Right lobe of liver (tissue), 6 donors: ENCODE data around the gene TMEM187. TPM values are rescaled to one million over a fixed set of nuclear protein-coding genes. Genes with fewer than 3 reads are reported as not detected.
"Not testable (repeated sequence)": the region's sequence is repeated elsewhere in the genome, so short reads cannot be mapped to it uniquely, and the experiment has no call there.

Experiments
- ATAC-seq, 4 donors: fragments of 200-7000 bp; cut with Tn5 transposase; one replicate each; pipeline ENCODE4 v1.9.1; 2020; ENCODE audit warnings: mild to moderate bottlenecking in 4 of 4, moderate library complexity in 4 of 4
- DNase-seq, 3 donors: peaks; one replicate each; pipeline ENCODE4 v3.0.0-alpha.2; 2020
- H3K27ac ChIP-seq, 3 donors: fragments of 200-600 bp; one replicate each; pipeline ENCODE4 v1.8.0; 2022
- H3K27me3 ChIP-seq, 2 donors: fragments of 200-600 bp; one replicate each; pipeline ENCODE4 v1.8.0; 2022
- H3K36me3 ChIP-seq, 4 donors: fragments of 200-600 bp; sonication (generic) in 1 of 4; one replicate each; pipeline versions ENCODE4 v1.5.1 to v1.8.0; 2017 to 2022; ENCODE audit warnings: control low read depth in 1 of 4
- H3K4me1 ChIP-seq, 4 donors: fragments of 200-600 bp; sonication (generic) in 1 of 4; one replicate each; pipeline versions ENCODE4 v1.5.1 to v1.8.0; 2017 to 2022; ENCODE audit warnings: control low read depth in 1 of 4
- H3K4me3 ChIP-seq, 3 donors: fragments of 200-600 bp; one replicate each; pipeline ENCODE4 v1.8.0; 2022
- H3K9me3 ChIP-seq, 4 donors: fragments of 200-600 bp; sonication (generic) in 1 of 4; one replicate each; pipeline versions ENCODE4 v1.5.1 to v1.8.0; 2017 to 2022; ENCODE audit warnings: control low read depth in 1 of 4
- CTCF ChIP-seq, 4 donors: fragments of 200-600 bp in 3 of 4; fragments of 450-650 bp in 1 of 4; IDR thresholded peaks; one replicate each; pipeline versions ENCODE4 v1.5.1 to v1.8.0; 2016 to 2022; ENCODE audit warnings: antibody characterized with exemption in 4 of 4, mild to moderate bottlenecking in 2 of 4
- POLR2A ChIP-seq: fragments of 450-650 bp; IDR thresholded peaks from one replicate; pipeline ENCODE4 v1.6.1; 2017; ENCODE audit warnings: antibody characterized with exemption, mild to moderate bottlenecking
- WGBS: methylation state at CpG from one replicate; pipeline ENCODE4 v1.1.6; 2018; ENCODE audit warnings: low coverage, low lambda C conversion rate; ENCODE audit not compliant: insufficient coverage; ENCODE audit errors: missing lambda C conversion rate; 5-methylcytosine and 5-hydroxymethylcytosine counted together
- intact Hi-C, 2 donors: fragments of 100-400 bp; cut with DNase I; formaldehyde crosslinking; loops; one replicate each; pipeline versions ENCODE4 v1.11.2 to v1.14.1; 2022
- total RNA-seq, 6 experiments: library from RNA; depleted of rRNA in 2 of 6; stranded (reverse); fragments of >200 nt in 2 of 6; fragmentation: NEBNext Ultra II Directional in 3 of 6; extraction: Animal tissue kit (Norgen Biotek cat#: 25700) in 3 of 6; gene quantifications; one replicate each; pipeline versions ENCODE4 v1.1.0 to v1.2.4, GENCODE V29; 2016 to 2023
- donor health status: DM: no; HTN: yes; CAD: no.
- donor health status: DM: no; HTN: no; CAD: no.
- donor health status: DM: no; HTN: no; CAD: no.
- donor health status: DM: no; HTN: yes; CAD: no.
- donor health status: DM: no; HTN: yes; CAD: no.

Gene TMEM187
- total RNA-seq, 6 experiments from 2014 or later: 3.8 to 10.3 (median 5.9) TPM

GRCh38 chrX:153993978-153994377 is 21.4 kb downstream of the TMEM187 start:
- Histone ChIP-seq H3K27me3 (no peaks in the 10 kb centered on the region), H3K27ac (no peak overlapping the region), H3K4me3 (no peak overlapping the region), H3K4me1 (no peaks in the 10 kb centered on the region), H3K36me3 (no peaks in the 10 kb centered on the region), H3K9me3 (no peaks in the 10 kb centered on the region)
- intact Hi-C loops: no loop called here
- DNase-seq (no peak), ATAC-seq (no peak)
- 75% methylated on average over 10 of the region's 10 CpGs for WGBS
- TF ChIP-seq POLR2A (no peak), CTCF (IDR thresholded peaks at IDR 0.05) (no peak)

GRCh38 chrX:153994398-153994797 is 21.8 kb downstream of the TMEM187 start:
- H3K27ac ChIP-seq, H3K4me3 ChIP-seq, H3K36me3 ChIP-seq, H3K27me3 ChIP-seq, DNase-seq, H3K9me3 ChIP-seq, ATAC-seq, H3K4me1 ChIP-seq, intact Hi-C loops: not testable (repeated sequence)
- no CpG with 5 or more reads among the region's 5 CpGs for WGBS

GRCh38 chrX:153995504-153995903 is 22.9 kb downstream of the TMEM187 start:
- WGBS: 97% methylated on average over 7 of the region's 8 CpGs

GRCh38 chrX:153999359-154000037 is 26.9 kb downstream of the TMEM187 start:
- no peak overlapping the region for H3K4me3 ChIP-seq

More at GRCh38 chrX:153995504-153995903, 22.9 kb downstream of the TMEM187 start:
- H3K9me3 ChIP-seq: no peaks in the 10 kb centered on the region
- no peak overlapping the region for H3K27ac ChIP-seq
- H3K27me3 ChIP-seq: no peaks in the 10 kb centered on the region
- no peak for ATAC-seq
- H3K36me3 ChIP-seq: no peaks in the 10 kb centered on the region
- H3K4me3 ChIP-seq: no peak overlapping the region
- intact Hi-C loops: no loop called here
- DNase-seq: no peak
- TF ChIP-seq POLR2A (no peak), CTCF (IDR thresholded peaks at IDR 0.05) (no peak)
- H3K4me1 ChIP-seq: no peaks in the 10 kb centered on the region

More at GRCh38 chrX:153999359-154000037, 26.9 kb downstream of the TMEM187 start:
- Histone ChIP-seq H3K27me3 (no peaks in the 10 kb centered on the region), H3K27ac (no peak overlapping the region), H3K9me3 (no peaks in the 10 kb centered on the region), H3K36me3 (no peaks in the 10 kb centered on the region), H3K4me1 (no peaks in the 10 kb centered on the region)
- ATAC-seq (no peak), DNase-seq (no peak)
- intact Hi-C loops: no loop called here
- WGBS: 69% methylated on average over 5 of the region's 19 CpGs
- no peak for TF ChIP-seq CTCF (IDR thresholded peaks at IDR 0.05)
- no peak for TF ChIP-seq POLR2A
